NOMO-1 treated with DMSO at 0.1 percent for 48 hours (cell line): ENCODE data around the gene TAS1R3.
"Not testable (repeated sequence)": the region's sequence is repeated elsewhere in the genome, so short reads cannot be mapped to it uniquely, and the experiment has no call there.

Experiments used
- DNase-seq: peaks from one replicate; lab custom pipeline; 2025; ENCODE audit not compliant: unreplicated experiment; lab: John Stamatoyannopoulos, UW

Gene TAS1R3

GRCh38 chr1:1365875-1366698 is 35.0 kb downstream of the TAS1R3 start:
- DNase-seq = no peak

GRCh38 chr1:1366699-1367066 is 35.6 kb downstream of the TAS1R3 start:
- DNase-seq = no peak

- no peak for DNase-seq
These were observed 36.2 kb downstream of the TAS1R3 start for GRCh38 chr1:1367315-1367714.

- DNase-seq = not testable (repeated sequence)
These were observed 39.0 kb downstream of the TAS1R3 start for GRCh38 chr1:1370094-1370493.

GRCh38 chr1:1370771-1371300 is 39.8 kb downstream of the TAS1R3 start:
- DNase-seq = no peak

- peak; percentile 88 for DNase-seq
These were observed 40.3 kb downstream of the TAS1R3 start for GRCh38 chr1:1371364-1371745.

- peak; percentile 55 for DNase-seq
These were observed 40.9 kb downstream of the TAS1R3 start for GRCh38 chr1:1371746-1372711.

- no peak for DNase-seq
These were observed 42.2 kb downstream of the TAS1R3 start for GRCh38 chr1:1373051-1373814.

GRCh38 chr1:1373815-1374588 is 42.9 kb downstream of the TAS1R3 start:
- no peak for DNase-seq

- DNase-seq = no peak
These were observed 43.5 kb downstream of the TAS1R3 start for GRCh38 chr1:1374589-1374928.

- DNase-seq = peak; percentile 100
These were observed 44.0 kb downstream of the TAS1R3 start, which contains the start of gene AURKAIP1 for GRCh38 chr1:1374929-1375662. TSS of gene AURKAIP1 (minus strand) at chr1:1375207. CDS start at chr1:1374756, 451 bp downstream.

GRCh38 chr1:1376551-1377226 is 45.6 kb downstream of the TAS1R3 start:
- no peak for DNase-seq

- no peak for DNase-seq
These were observed 46.6 kb downstream of the TAS1R3 start for GRCh38 chr1:1377540-1378205.

- DNase-seq = no peak
These were observed 49.8 kb downstream of the TAS1R3 start for GRCh38 chr1:1380860-1381259.

GRCh38 chr1:1381294-1381693 is 50.2 kb downstream of the TAS1R3 start:
- no peak for DNase-seq
